ENCODE results near the gene RABEP2.

DNA sequence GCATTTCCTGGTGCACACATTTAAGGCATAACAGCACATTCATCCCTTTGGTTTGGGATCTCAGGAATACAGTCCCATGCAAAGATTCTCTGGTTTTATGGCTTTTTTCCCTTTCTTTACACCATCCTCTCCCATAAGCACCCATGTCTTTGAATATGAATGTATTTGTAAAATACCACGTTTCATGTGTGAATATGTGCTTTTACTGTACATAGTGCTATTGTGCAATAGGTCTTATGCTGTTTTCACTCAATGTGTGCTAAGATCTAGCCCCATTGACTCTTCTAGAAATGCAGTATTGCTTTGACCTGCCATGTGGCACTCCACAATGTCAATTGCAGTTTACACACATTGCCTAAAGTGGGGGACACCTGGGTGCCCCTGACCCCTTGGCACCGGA is 39.5 kb upstream of the RABEP2 start:
- TF ChIP-seq, protein P1, sequence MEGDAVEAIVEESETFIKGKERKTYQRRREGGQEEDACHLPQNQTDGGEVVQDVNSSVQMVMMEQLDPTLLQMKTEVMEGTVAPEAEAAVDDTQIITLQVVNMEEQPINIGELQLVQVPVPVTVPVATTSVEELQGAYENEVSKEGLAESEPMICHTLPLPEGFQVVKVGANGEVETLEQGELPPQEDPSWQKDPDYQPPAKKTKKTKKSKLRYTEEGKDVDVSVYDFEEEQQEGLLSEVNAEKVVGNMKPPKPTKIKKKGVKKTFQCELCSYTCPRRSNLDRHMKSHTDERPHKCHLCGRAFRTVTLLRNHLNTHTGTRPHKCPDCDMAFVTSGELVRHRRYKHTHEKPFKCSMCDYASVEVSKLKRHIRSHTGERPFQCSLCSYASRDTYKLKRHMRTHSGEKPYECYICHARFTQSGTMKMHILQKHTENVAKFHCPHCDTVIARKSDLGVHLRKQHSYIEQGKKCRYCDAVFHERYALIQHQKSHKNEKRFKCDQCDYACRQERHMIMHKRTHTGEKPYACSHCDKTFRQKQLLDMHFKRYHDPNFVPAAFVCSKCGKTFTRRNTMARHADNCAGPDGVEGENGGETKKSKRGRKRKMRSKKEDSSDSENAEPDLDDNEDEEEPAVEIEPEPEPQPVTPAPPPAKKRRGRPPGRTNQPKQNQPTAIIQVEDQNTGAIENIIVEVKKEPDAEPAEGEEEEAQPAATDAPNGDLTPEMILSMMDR (conservative IDR thresholded peaks at IDR 0.05 in 1 of 2, IDR thresholded peaks at IDR 0.05 in 1 of 2; ENCODE audit: low read depth in 1 of 2, low read length in 2 of 2), result no peak
- no peak for TF ChIP-seq EZH2 (IDR thresholded peaks at IDR 0.05; ENCODE audit: low read length, missing control alignments)
